PC-3 (cell line): ENCODE data around the gene ZNF169. TPM values are rescaled to one million over a fixed set of nuclear protein-coding genes. Genes with fewer than 3 reads are reported as not detected.
"Not testable (repeated sequence)": the region's sequence is repeated elsewhere in the genome, so short reads cannot be mapped to it uniquely, and the experiment has no call there.

ENCODE experiments used
- ATAC-seq: fragments of 200-7000 bp; cut with Tn5 transposase; 2 replicates; pipeline ENCODE4 v1.9.1; 2020; ENCODE audit warnings: mild to moderate bottlenecking, moderate library complexity
- BruUV-seq: library from RNA; stranded (reverse); fragments of 400-500 nt; replicated peaks from 2 replicates; lab custom pipeline; 2021; lab: Mats Ljungman, UMichigan
- CTCF ChIA-PET: fragments of 300-600 bp; sonication (Branson Sonifier 250); formaldehyde crosslinking; loops from one replicate; lab custom pipeline; 2022; ENCODE audit warnings: antibody characterized with exemption; lab: Charles Lee
- POLR2A ChIA-PET: fragments of 300-600 bp; sonication (Branson Sonifier 250); formaldehyde crosslinking; loops from one replicate; lab custom pipeline; 2022; ENCODE audit warnings: antibody characterized with exemption; ENCODE audit not compliant: unreplicated experiment; lab: Charles Lee
- DNase-seq: peaks from one replicate; pipeline ENCODE4 v3.0.0-alpha.2; 2015
- H2AFZ ChIP-seq: fragments of 300-600 bp; sonication (generic); 2 replicates; pipeline ENCODE4 v1.6.0; 2016; ENCODE audit warnings: antibody characterized with exemption, low read length
- H3F3A ChIP-seq: fragments of 300-600 bp; sonication (generic); one replicate; pipeline ENCODE4 v1.6.0; 2017; ENCODE audit warnings: antibody characterized with exemption, low read length, control low read depth, mild to moderate bottlenecking; ENCODE audit not compliant: unreplicated experiment
- H3K27ac ChIP-seq: fragments of 300-600 bp; sonication (generic); 2 replicates; pipeline ENCODE4 v1.5.1; 2016; ENCODE audit warnings: mild to moderate bottlenecking, low read length
- H3K27me3 ChIP-seq: fragments of 300-600 bp; sonication (generic); 2 replicates; pipeline ENCODE4 v1.6.1; 2016; ENCODE audit warnings: low read length, mixed read lengths
- H3K36me3 ChIP-seq: fragments of 300-600 bp; sonication (generic); 2 replicates; pipeline ENCODE4 v1.6.1; 2016; ENCODE audit warnings: low read depth, mixed run types, low read length, mixed read lengths
- H3K4me1 ChIP-seq: fragments of 300-600 bp; sonication (generic); 2 replicates; pipeline ENCODE4 v1.5.1; 2016; ENCODE audit warnings: low read length; ENCODE audit not compliant: insufficient read depth
- H3K4me2 ChIP-seq: fragments of 300-600 bp; sonication (generic); 2 replicates; pipeline ENCODE4 v1.6.0; 2016; ENCODE audit warnings: low read length
- H3K4me3 ChIP-seq: fragments of 300-600 bp; sonication (generic); 2 replicates; pipeline ENCODE4 v1.5.1; 2016; ENCODE audit warnings: mild to moderate bottlenecking, low read length, mixed read lengths
- H3K79me2 ChIP-seq: fragments of 300-600 bp; sonication (generic); 2 replicates; pipeline ENCODE4 v1.6.1; 2017; ENCODE audit warnings: low read length, mixed read lengths
- H3K9ac ChIP-seq: fragments of 300-600 bp; sonication (generic); 2 replicates; pipeline ENCODE4 v1.6.0; 2016; ENCODE audit warnings: mild to moderate bottlenecking, low read length
- H3K9me2 ChIP-seq: fragments of 300-600 bp; sonication (generic); replicated peaks from 2 replicates; pipeline ENCODE4 v1.6.1; 2016; ENCODE audit warnings: mixed run types, low read length, mixed read lengths
- H3K9me3 ChIP-seq: fragments of 300-600 bp; sonication (generic); 2 replicates; pipeline ENCODE4 v1.6.1; 2016; ENCODE audit warnings: low read length, mixed read lengths
- H4K20me1 ChIP-seq: fragments of 300-600 bp; sonication (generic); 2 replicates; pipeline ENCODE4 v1.6.1; 2016; ENCODE audit warnings: low read length, mixed read lengths
- CTCF ChIP-seq: fragments of 300-600 bp; sonication (generic); conservative IDR thresholded peaks from 2 replicates; pipeline ENCODE4 v1.5.1; 2017; ENCODE audit warnings: antibody characterized with exemption, low read depth, mild to moderate bottlenecking, low read length
- EZH2 ChIP-seq: fragments of 300-600 bp; sonication (generic); IDR thresholded peaks from one replicate; pipeline ENCODE4 v1.6.1; 2017; ENCODE audit warnings: antibody characterized with exemption, mild to moderate bottlenecking, low read length; ENCODE audit not compliant: unreplicated experiment
- EZH2phosphoT487 ChIP-seq: fragments of 300-600 bp; sonication (generic); IDR thresholded peaks from 2 replicates; pipeline ENCODE4 v1.6.1; 2018; ENCODE audit warnings: mild to moderate bottlenecking, antibody characterized with exemption, low read length, borderline replicate concordance
- intact Hi-C: fragments of 100-400 bp; cut with micrococcal nuclease; formaldehyde crosslinking; loops from 2 replicates; pipeline ENCODE4 v1.9.0; 2023
- total RNA-seq: library from RNA; depleted of rRNA; stranded (reverse); fragments of >200 nt; gene quantifications from 2 replicates; pipeline ENCODE4 v1.2.3, GENCODE V29; 2014

ZNF169 gene
- total RNA-seq, 1 experiment from 2014 or later, result 2.4 TPM

- H3K27ac ChIP-seq, result no peak overlapping the region
- DNase-seq, result no peak
- CTCF ChIA-PET, result no interaction called here
Observed at GRCh38 chr9:94269264-94269663, 10.2 kb downstream of the ZNF169 start.

GRCh38 chr9:94270009-94270408 is 10.9 kb downstream of the ZNF169 start:
- DNase-seq, result no peak
- Histone ChIP-seq H3K9me3 (no peaks in the 10 kb centered on the region), H3K9me2 (no peaks in the 10 kb centered on the region), H3K4me3 (no peak overlapping the region), H2AFZ (no peak overlapping the region), H3K9ac (no peak overlapping the region), H3K27ac (no peak overlapping the region), H3K4me1 (no peaks in the 10 kb centered on the region), H3K36me3 (no peaks in the 10 kb centered on the region), H4K20me1 (no peaks in the 10 kb centered on the region), H3K4me2 (no peak overlapping the region), H3K27me3 (no peaks in the 10 kb centered on the region), H3F3A (no peaks in the 10 kb centered on the region), H3K79me2 (0 out of 2 replicates have a peak, but pooled peaks cover 13% of the 10 kb centered on the region)
- no peak for ATAC-seq
- CTCF ChIA-PET, result no interaction called here
- POLR2A ChIA-PET, result no interaction called here
- intact Hi-C loops, result no loop called here
- BruUV-seq, result no TSS peak
- no peak for TF ChIP-seq EZH2phosphoT487
- no peak for TF ChIP-seq CTCF
- no peak for TF ChIP-seq EZH2

More at GRCh38 chr9:94269264-94269663, 10.2 kb downstream of the ZNF169 start:
- intact Hi-C loops, result no loop called here
- TF ChIP-seq EZH2phosphoT487, result no peak
- TF ChIP-seq EZH2, result no peak
- TF ChIP-seq CTCF, result no peak
- BruUV-seq, result no TSS peak
- H3F3A ChIP-seq, result no peaks in the 10 kb centered on the region
- no peak overlapping the region for H2AFZ ChIP-seq
- H3K4me3 ChIP-seq, result no peak overlapping the region
- H3K27me3 ChIP-seq, result no peaks in the 10 kb centered on the region
- no peaks in the 10 kb centered on the region for H3K9me3 ChIP-seq
- H3K4me2 ChIP-seq, result no peak overlapping the region
- no peaks in the 10 kb centered on the region for H3K9me2 ChIP-seq
- H3K9ac ChIP-seq, result no peak overlapping the region
- ATAC-seq, result no peak
- POLR2A ChIA-PET, result no interaction called here
- no peaks in the 10 kb centered on the region for H4K20me1 ChIP-seq
- no peaks in the 10 kb centered on the region for H3K4me1 ChIP-seq
- peaks cover 19% of the 10 kb centered on the region for H3K79me2 ChIP-seq
- H3K36me3 ChIP-seq, result no peaks in the 10 kb centered on the region

GRCh38 chr9:94277029-94277428 is 17.9 kb downstream of the ZNF169 start:
- ATAC-seq, H3K9me3 ChIP-seq, H3K9ac ChIP-seq, POLR2A ChIA-PET, H2AFZ ChIP-seq, intact Hi-C loops, H3K4me2 ChIP-seq, DNase-seq, CTCF ChIA-PET, H3F3A ChIP-seq, H3K4me3 ChIP-seq, H3K27ac ChIP-seq, BruUV-seq, H3K9me2 ChIP-seq, H3K27me3 ChIP-seq, H4K20me1 ChIP-seq: not testable (repeated sequence)
- peaks cover 15% of the 10 kb centered on the region for H3K36me3 ChIP-seq
- H3K4me1 ChIP-seq, result peaks cover 10% of the 10 kb centered on the region
- peaks cover 23% of the 10 kb centered on the region; the same call in 1 of the 2 replicates for H3K79me2 ChIP-seq
